Renal cortex interstitium (tissue), 11 donors: Measurements from ENCODE around the gene DPEP3. TPM values are rescaled to one million over a fixed set of nuclear protein-coding genes. Genes with fewer than 3 reads are reported as not detected.
"Not testable (repeated sequence)": the region's sequence is repeated elsewhere in the genome, so short reads cannot be mapped to it uniquely, and the experiment has no call there.

Experiments
- DNase-seq, 11 donors: peaks; one replicate each; pipeline ENCODE4 v3.0.0-alpha.2; 2013; ENCODE audit warnings: low read depth in 9 of 11, low spot score in 4 of 11; ENCODE audit errors: extremely low read depth in 1 of 11
- polyA plus RNA-seq, 3 donors: library from polyadenylated mRNA; unstranded; fragments of 120-200 nt; gene quantifications; one replicate each; pipeline ENCODE4 v1.2.1, GENCODE V29; 2013; ENCODE audit not compliant: insufficient read length in 3 of 3

Gene DPEP3
- polyA plus RNA-seq, 3 donors = 0.14 to 0.16 TPM; not detected in 1

- DNase-seq = no peak
Observed at GRCh38 chr16:67951485-67951884, 28.8 kb downstream of the DPEP3 start.

GRCh38 chr16:67950335-67950843 lies 29.9 kb downstream of the DPEP3 start:
- DNase-seq = no peak

- no peak for DNase-seq
Observed at GRCh38 chr16:67949645-67950044, 30.7 kb downstream of the DPEP3 start.

- no peak for DNase-seq
Observed at GRCh38 chr16:67948015-67948414, 32.3 kb downstream of the DPEP3 start.

GRCh38 chr16:67946966-67947558 lies 33.2 kb downstream of the DPEP3 start:
- DNase-seq = no peak

GRCh38 chr16:67946128-67946569 lies 34.1 kb downstream of the DPEP3 start:
- no peak for DNase-seq

- DNase-seq = no peak
Observed at GRCh38 chr16:67945392-67945933, 34.8 kb downstream of the DPEP3 start.

GRCh38 chr16:67944690-67945391 lies 35.5 kb downstream of the DPEP3 start:
- DNase-seq = no peak

- no peak for DNase-seq
Observed at GRCh38 chr16:67943619-67944504, 36.4 kb downstream of the DPEP3 start, which contains the start of gene LCAT. Gene LCAT, minus strand, starts transcription at chr16:67944120. Its CDS starts 19 bp downstream, at chr16:67944101.

GRCh38 chr16:67943256-67943618 lies 37.1 kb downstream of the DPEP3 start:
- no peak for DNase-seq

- DNase-seq = no peak
Observed at GRCh38 chr16:67942510-67943255, 37.6 kb downstream of the DPEP3 start.

- peak in 1 of 11 donors; percentile 18 for DNase-seq
Observed at GRCh38 chr16:67942200-67942509, 38.1 kb downstream of the DPEP3 start.

- no peak for DNase-seq
Observed at GRCh38 chr16:67941469-67942199, 38.7 kb downstream of the DPEP3 start.

- DNase-seq = no peak
Observed at GRCh38 chr16:67940446-67941089, 39.7 kb downstream of the DPEP3 start.

GRCh38 chr16:67939507-67940445 lies 40.5 kb downstream of the DPEP3 start:
- DNase-seq = no peak

- DNase-seq = not testable (repeated sequence)
Observed at GRCh38 chr16:67937713-67938112, 42.6 kb downstream of the DPEP3 start.
